Parathyroid adenoma (tissue), 2 donors: Measurements from ENCODE around the gene TST.

Experiments
- H2AFZ ChIP-seq: fragments of 300-600 bp; sonication (generic); one replicate; pipeline ENCODE4 v1.7.0; 2017; ENCODE audit warnings: antibody characterized with exemption, mild to moderate bottlenecking
- H3K27ac ChIP-seq: fragments of 300-600 bp; sonication (generic); one replicate; pipeline ENCODE4 v1.7.0; 2017
- H3K27me3 ChIP-seq: fragments of 300-600 bp; sonication (generic); one replicate; pipeline ENCODE4 v1.7.0; 2017; ENCODE audit warnings: low read length; ENCODE audit not compliant: control insufficient read depth, insufficient read depth
- H3K36me3 ChIP-seq: fragments of 300-600 bp; sonication (generic); one replicate; pipeline ENCODE4 v1.7.0; 2017; ENCODE audit warnings: low read length; ENCODE audit not compliant: control insufficient read depth, insufficient read depth
- H3K4me1 ChIP-seq: fragments of 300-600 bp; sonication (generic); one replicate; pipeline ENCODE4 v1.7.0; 2017; ENCODE audit warnings: control low read depth
- H3K4me2 ChIP-seq: fragments of 300-600 bp; sonication (generic); one replicate; pipeline ENCODE4 v1.7.0; 2017; ENCODE audit warnings: low read length
- H3K4me3 ChIP-seq: fragments of 300-600 bp; sonication (generic); one replicate; pipeline ENCODE4 v1.7.0; 2017; ENCODE audit warnings: low read depth, low read length
- H3K79me2 ChIP-seq: fragments of 300-600 bp; sonication (generic); one replicate; pipeline ENCODE4 v1.7.0; 2017; ENCODE audit warnings: control low read depth
- H3K9ac ChIP-seq: fragments of 300-600 bp; sonication (generic); one replicate; pipeline ENCODE4 v1.7.0; 2017; ENCODE audit warnings: mild to moderate bottlenecking
- H3K9me3 ChIP-seq: fragments of 300-600 bp; sonication (generic); one replicate; pipeline ENCODE4 v1.7.0; 2017; ENCODE audit warnings: low read length; ENCODE audit not compliant: control insufficient read depth
- TF ChIP-seq, protein P1 (sequence below): fragments of 300-600 bp; sonication (generic); IDR thresholded peaks from one replicate; pipeline ENCODE4 v1.7.0; 2017; ENCODE audit warnings: antibody characterized with exemption, mild to moderate bottlenecking
- donor health status: primary hyperparathyroidism.

Gene TST

DNA sequence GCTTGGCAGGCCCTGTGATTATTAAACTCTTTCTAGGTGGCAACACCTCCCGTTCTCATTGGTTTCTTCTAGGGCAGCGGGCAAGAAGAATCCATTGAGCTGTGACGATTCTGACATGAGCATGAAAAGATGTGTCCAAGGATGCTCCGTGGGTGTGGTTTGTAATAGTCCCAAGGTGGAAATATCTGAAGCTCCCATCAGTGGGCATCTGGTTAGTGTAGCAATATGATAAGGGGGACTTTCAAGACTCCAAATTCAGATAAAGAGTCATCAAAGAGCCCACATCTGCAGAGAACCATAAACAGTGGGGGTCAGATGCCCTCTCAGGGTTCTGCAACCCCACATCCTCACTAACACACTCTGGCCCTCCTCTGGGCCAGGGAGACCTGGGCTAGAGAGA is 42.6 kb downstream of the TST start:
- no peaks in the 10 kb centered on the region for H3K9me3 ChIP-seq
- H3K79me2 ChIP-seq, result no peaks in the 10 kb centered on the region
- no peak overlapping the region for H3K9ac ChIP-seq
- no peaks in the 10 kb centered on the region for H3K27me3 ChIP-seq
- no peaks in the 10 kb centered on the region for H3K4me1 ChIP-seq
- H3K27ac ChIP-seq, result no peak overlapping the region
- TF ChIP-seq, protein P1, sequence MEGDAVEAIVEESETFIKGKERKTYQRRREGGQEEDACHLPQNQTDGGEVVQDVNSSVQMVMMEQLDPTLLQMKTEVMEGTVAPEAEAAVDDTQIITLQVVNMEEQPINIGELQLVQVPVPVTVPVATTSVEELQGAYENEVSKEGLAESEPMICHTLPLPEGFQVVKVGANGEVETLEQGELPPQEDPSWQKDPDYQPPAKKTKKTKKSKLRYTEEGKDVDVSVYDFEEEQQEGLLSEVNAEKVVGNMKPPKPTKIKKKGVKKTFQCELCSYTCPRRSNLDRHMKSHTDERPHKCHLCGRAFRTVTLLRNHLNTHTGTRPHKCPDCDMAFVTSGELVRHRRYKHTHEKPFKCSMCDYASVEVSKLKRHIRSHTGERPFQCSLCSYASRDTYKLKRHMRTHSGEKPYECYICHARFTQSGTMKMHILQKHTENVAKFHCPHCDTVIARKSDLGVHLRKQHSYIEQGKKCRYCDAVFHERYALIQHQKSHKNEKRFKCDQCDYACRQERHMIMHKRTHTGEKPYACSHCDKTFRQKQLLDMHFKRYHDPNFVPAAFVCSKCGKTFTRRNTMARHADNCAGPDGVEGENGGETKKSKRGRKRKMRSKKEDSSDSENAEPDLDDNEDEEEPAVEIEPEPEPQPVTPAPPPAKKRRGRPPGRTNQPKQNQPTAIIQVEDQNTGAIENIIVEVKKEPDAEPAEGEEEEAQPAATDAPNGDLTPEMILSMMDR, result no peak
- H3K36me3 ChIP-seq, result no peaks in the 10 kb centered on the region
- no peak overlapping the region for H3K4me3 ChIP-seq
- H3K4me2 ChIP-seq, result no peak overlapping the region
- H2AFZ ChIP-seq, result no peak overlapping the region

DNA sequence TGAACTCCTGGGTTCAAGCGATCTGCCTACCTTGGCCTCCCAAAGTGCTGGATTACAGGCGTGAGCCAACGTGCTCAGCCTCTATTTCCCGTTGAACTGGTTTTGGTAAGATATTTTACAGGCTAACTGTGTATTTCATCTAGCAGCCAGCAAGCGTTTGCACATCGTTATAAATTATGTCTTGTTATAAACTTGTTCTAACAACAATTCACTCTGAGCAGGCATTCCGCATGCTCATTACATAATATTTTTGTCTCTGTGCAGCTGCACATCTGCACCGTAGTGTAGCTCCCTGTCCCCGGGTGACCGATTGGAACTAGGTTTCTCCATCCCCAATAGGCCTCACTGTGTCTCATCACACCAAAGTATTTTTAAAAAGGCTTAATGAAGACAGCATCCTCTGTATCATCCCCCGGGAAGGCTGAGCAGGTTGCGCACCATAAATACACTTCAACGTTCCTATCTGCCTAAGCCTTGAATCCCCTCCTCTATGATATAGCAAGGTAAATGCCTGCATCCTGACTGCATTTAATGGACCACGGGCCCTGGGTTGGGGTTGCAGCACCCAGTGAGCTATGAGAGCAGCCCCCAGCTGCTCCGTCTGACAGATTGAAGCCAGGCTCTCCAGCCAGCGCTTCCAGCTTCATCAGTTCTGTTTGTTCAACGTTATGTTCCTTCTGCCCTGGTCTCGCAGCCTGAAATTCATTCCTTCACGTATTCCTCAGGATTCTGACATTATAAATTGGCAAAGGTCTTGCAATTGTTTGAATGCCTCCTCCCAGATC is 47.7 kb downstream of the TST start:
- Histone ChIP-seq H2AFZ (no peak overlapping the region), H3K27ac (no peak overlapping the region)

DNA sequence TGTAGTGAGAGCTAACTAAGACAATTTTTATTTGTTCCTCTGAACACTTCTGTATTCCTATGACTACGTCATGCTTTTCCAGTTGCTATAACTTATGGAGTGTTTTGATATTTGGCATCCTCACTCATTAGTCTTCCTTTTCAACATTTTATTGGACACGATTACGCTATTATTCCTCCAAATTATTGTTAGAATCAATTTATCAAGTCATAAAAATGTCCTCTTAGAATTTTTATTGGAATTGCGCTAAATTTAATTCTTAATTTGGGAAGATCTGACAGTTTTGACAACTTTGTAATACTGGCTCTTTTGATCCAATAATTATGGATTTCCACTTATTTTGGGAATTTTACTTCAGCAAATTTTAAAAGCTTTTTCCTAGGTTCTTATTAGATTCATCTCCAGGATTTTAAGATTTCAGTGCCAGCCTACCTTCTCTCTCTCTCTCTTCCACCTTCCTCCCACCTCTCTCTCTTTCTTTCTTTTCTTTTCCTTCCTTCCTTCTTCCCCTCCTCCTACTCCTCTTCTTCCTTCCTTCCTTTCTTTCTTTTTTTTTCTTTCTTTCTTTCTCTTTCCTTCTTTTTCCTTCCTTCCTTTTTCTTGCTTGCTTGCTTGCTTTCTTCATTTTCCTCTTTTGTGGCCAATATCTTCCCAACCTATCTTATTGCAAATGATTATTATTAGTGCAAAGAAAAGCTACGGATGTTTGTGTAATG is 50.8 kb downstream of the TST start:
- Histone ChIP-seq H3K4me3 (no peak overlapping the region), H3K36me3 (no peaks in the 10 kb centered on the region), H3K9me3 (no peaks in the 10 kb centered on the region), H3K79me2 (no peaks in the 10 kb centered on the region), H3K9ac (no peak overlapping the region), H2AFZ (no peak overlapping the region), H3K27ac (no peak overlapping the region), H3K4me2 (no peak overlapping the region), H3K27me3 (no peaks in the 10 kb centered on the region), H3K4me1 (no peaks in the 10 kb centered on the region)
- TF ChIP-seq, protein P1, result no peak

More for the DNA sequence above, 47.7 kb downstream of the TST start:
- TF ChIP-seq, protein P1, result no peak
- Histone ChIP-seq H3K9me3 (no peaks in the 10 kb centered on the region), H3K9ac (no peak overlapping the region), H3K79me2 (no peaks in the 10 kb centered on the region), H3K27me3 (no peaks in the 10 kb centered on the region), H3K4me1 (no peaks in the 10 kb centered on the region), H3K4me2 (no peak overlapping the region), H3K36me3 (no peaks in the 10 kb centered on the region), H3K4me3 (no peak overlapping the region)

DNA sequence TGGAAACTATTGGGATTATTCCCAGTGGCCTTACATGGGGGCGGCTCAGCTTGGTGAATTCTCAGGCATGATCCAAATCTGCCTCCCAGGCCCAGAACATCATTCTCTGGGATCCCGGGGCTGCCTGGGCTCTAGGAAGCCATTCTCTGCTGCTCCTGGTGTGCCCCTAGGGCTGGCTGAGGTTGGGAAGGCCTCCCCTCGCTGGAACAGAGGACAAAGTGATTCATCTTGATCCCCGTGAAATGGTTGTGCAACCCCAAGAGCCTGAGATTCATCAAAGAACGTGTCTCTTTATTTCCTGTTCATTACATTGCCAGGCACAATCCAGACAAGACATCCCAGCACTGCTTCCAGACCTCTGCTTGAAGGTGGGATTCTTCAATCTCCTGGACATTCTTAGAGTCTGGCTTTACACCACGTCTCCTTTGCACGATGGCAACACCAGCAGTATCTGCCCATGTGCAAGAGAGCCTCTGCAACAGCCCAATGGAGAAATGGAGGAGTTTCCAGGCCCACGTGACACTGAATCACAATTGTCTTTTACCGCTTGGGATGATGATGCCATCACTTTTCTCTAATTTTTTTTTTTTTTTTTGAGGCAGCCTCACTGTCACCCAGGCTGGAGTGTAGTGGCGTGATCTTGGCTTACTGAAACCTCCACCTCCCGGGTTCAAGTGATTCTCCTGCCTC is 52.3 kb downstream of the TST start:
- Histone ChIP-seq H3K4me2 (no peak overlapping the region), H3K9me3 (no peaks in the 10 kb centered on the region), H3K4me1 (no peaks in the 10 kb centered on the region), H3K79me2 (no peaks in the 10 kb centered on the region), H3K36me3 (no peaks in the 10 kb centered on the region), H3K4me3 (no peak overlapping the region), H3K9ac (no peak overlapping the region), H3K27me3 (no peaks in the 10 kb centered on the region), H2AFZ (no peak overlapping the region), H3K27ac (no peak overlapping the region)
- TF ChIP-seq, protein P1, result no peak
